HCT116 (cell line): Measurements from ENCODE around the gene GCN1.

ENCODE experiments used
- ATF3 ChIP-seq: IDR thresholded peaks from 2 replicates; pipeline ENCODE4 v1.6.1; 2012
- CBX3 ChIP-seq: IDR thresholded peaks from 2 replicates; pipeline ENCODE4 v1.6.1; 2012; ENCODE audit warnings: low read depth
- CEBPB ChIP-seq: IDR thresholded peaks from 2 replicates; pipeline ENCODE4 v1.6.1; 2012; ENCODE audit warnings: low read depth
- CTCF ChIP-seq, 3 experiments: fragments of 200-600 bp in 1 of 3; sonication (generic) in 1 of 3; IDR thresholded peaks in 2 of 3; conservative IDR thresholded peaks in 1 of 3; 2 replicates each; pipeline ENCODE4 v1.5.1; 2012 to 2017; ENCODE audit warnings: low read depth in 2 of 3, low read length in 2 of 3, antibody characterized with exemption in 1 of 3, borderline replicate concordance in 1 of 3, control low read depth in 1 of 3, mild to moderate bottlenecking in 1 of 3, mixed read lengths in 1 of 3, mixed run types in 1 of 3, moderate library complexity in 1 of 3; ENCODE audit not compliant: insufficient read depth in 1 of 3
- EZH2 ChIP-seq: fragments of 200-600 bp; sonication (generic); IDR thresholded peaks from 2 replicates; pipeline ENCODE4 v1.6.1; 2017; ENCODE audit warnings: antibody characterized with exemption, mixed run types
- JUND ChIP-seq: IDR thresholded peaks from 2 replicates; pipeline ENCODE4 v1.6.1; 2012
- POLR2A ChIP-seq: IDR thresholded peaks from 2 replicates; pipeline ENCODE4 v1.7.0; 2011; ENCODE audit warnings: borderline replicate concordance; ENCODE audit not compliant: insufficient read depth, insufficient read length; ENCODE audit errors: extremely low read depth
- POLR2AphosphoS5 ChIP-seq: IDR thresholded peaks from 2 replicates; pipeline ENCODE4 v1.6.1; 2011; ENCODE audit warnings: mild to moderate bottlenecking, low read depth, low read length, moderate library complexity
- RAD21 ChIP-seq: IDR thresholded peaks from 2 replicates; pipeline ENCODE4 v1.6.1; 2012; ENCODE audit warnings: low read depth, mild to moderate bottlenecking
- SIN3A ChIP-seq: IDR thresholded peaks from 2 replicates; pipeline ENCODE4 v1.6.1; 2012; ENCODE audit warnings: low read depth
- ZBTB33 ChIP-seq: IDR thresholded peaks from 2 replicates; pipeline ENCODE4 v1.6.1; 2011; ENCODE audit warnings: mild to moderate bottlenecking, low read length, moderate library complexity; ENCODE audit not compliant: insufficient replicate concordance; ENCODE audit errors: extremely low read depth
- ZNF274 ChIP-seq: fragments of 200-500 bp; sonication (Bioruptor generic); IDR thresholded peaks from 2 replicates; pipeline ENCODE4 v1.6.1; 2014; ENCODE audit warnings: mild to moderate bottlenecking, low read depth, low read length, inconsistent platforms

- TF ChIP-seq JUND (no peak), POLR2A (no peak), CTCF (IDR thresholded peaks at IDR 0.05 in 2 of 3, conservative IDR thresholded peaks at IDR 0.05 in 1 of 3; ENCODE audit: borderline replicate concordance in 1 of 3, insufficient read depth in 1 of 3, low read depth in 2 of 3, low read length in 2 of 3) (no peak), POLR2AphosphoS5 (no peak), RAD21 (no peak), CBX3 (no peak), EZH2 (no peak), CEBPB (no peak), ZNF274 (no peak), SIN3A (no peak), ZBTB33 (no peak), ATF3 (no peak)
These were observed 91.5 kb downstream of the GCN1 start for GRCh38 chr12:120103044-120103338.
